Measurements from ENCODE around the gene EMILIN1.

- TF ChIP-seq, protein P1, sequence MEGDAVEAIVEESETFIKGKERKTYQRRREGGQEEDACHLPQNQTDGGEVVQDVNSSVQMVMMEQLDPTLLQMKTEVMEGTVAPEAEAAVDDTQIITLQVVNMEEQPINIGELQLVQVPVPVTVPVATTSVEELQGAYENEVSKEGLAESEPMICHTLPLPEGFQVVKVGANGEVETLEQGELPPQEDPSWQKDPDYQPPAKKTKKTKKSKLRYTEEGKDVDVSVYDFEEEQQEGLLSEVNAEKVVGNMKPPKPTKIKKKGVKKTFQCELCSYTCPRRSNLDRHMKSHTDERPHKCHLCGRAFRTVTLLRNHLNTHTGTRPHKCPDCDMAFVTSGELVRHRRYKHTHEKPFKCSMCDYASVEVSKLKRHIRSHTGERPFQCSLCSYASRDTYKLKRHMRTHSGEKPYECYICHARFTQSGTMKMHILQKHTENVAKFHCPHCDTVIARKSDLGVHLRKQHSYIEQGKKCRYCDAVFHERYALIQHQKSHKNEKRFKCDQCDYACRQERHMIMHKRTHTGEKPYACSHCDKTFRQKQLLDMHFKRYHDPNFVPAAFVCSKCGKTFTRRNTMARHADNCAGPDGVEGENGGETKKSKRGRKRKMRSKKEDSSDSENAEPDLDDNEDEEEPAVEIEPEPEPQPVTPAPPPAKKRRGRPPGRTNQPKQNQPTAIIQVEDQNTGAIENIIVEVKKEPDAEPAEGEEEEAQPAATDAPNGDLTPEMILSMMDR (IDR thresholded peaks at IDR 0.05) = no peak
- TF ChIP-seq POLR2A (IDR thresholded peaks at IDR 0.05) (no peak), POLR2AphosphoS5 (IDR thresholded peaks at IDR 0.05) (no peak)
Measured at GRCh38 chr2:27065128-27065527, 13.3 kb upstream of the EMILIN1 start.

All from breast epithelium (tissue), 3 donors.